CD4-positive, alpha-beta T cell (primary cell): ENCODE data around the gene OASL. TPM values are rescaled to one million over a fixed set of nuclear protein-coding genes. Genes with fewer than 3 reads are reported as not detected.

Source experiments
- ATAC-seq: fragments of 200-7000 bp; cut with Tn5 transposase; one replicate; pipeline ENCODE4 v1.10.0; 2022; ENCODE audit warnings: mild to moderate bottlenecking; ENCODE audit not compliant: poor library complexity
- CTCF ChIA-PET: fragments of 350-600 bp; sonication (Branson Sonifier 250); formaldehyde crosslinking; loops from one replicate; lab custom pipeline; 2021; ENCODE audit warnings: antibody characterized with exemption, inconsistent platforms; lab: Charles Lee
- POLR2A ChIA-PET: fragments of 350-600 bp; sonication (Branson Sonifier 250); formaldehyde crosslinking; loops from one replicate; lab custom pipeline; 2021; ENCODE audit warnings: antibody characterized with exemption, inconsistent platforms; lab: Charles Lee
- DNase-seq, 14 experiments: peaks; one replicate each; pipeline ENCODE4 v3.0.0-alpha.2; 2013 to 2020; ENCODE audit warnings: mixed read lengths in 2 of 14
- H3K27ac ChIP-seq, 2 donors: one replicate each; pipeline versions ENCODE4 v1.5.1 to v1.7.0; 2013; ENCODE audit warnings: low read length in 2 of 2, low read depth in 1 of 2, mild to moderate bottlenecking in 1 of 2
- H3K27me3 ChIP-seq, 2 experiments: 1 replicate in 1 of 2; 2 replicates in 1 of 2; pipeline versions ENCODE4 v1.6.1 to v1.7.0; 2013; ENCODE audit warnings: low read length in 2 of 2, control low read depth in 1 of 2, mild to moderate bottlenecking in 1 of 2, moderate library complexity in 1 of 2; ENCODE audit not compliant: insufficient read depth in 2 of 2, control insufficient read depth in 1 of 2
- H3K36me3 ChIP-seq: one replicate; pipeline ENCODE4 v1.6.1; 2013; ENCODE audit warnings: low read length, control low read depth; ENCODE audit not compliant: insufficient read depth
- H3K4me1 ChIP-seq: one replicate; pipeline ENCODE4 v1.6.1; 2013; ENCODE audit warnings: low read length, control low read depth; ENCODE audit not compliant: insufficient read depth
- H3K4me3 ChIP-seq: one replicate; pipeline ENCODE4 v1.5.1; 2013; ENCODE audit warnings: mild to moderate bottlenecking, low read length, moderate library complexity
- H3K9me3 ChIP-seq, 2 experiments: 1 replicate in 1 of 2; 2 replicates in 1 of 2; pipeline versions ENCODE4 v1.6.1 to v1.7.0; 2013; ENCODE audit warnings: low read length in 2 of 2, mild to moderate bottlenecking in 2 of 2, control low read depth in 1 of 2, moderate library complexity in 1 of 2; ENCODE audit not compliant: control insufficient read depth in 1 of 2, insufficient read depth in 1 of 2
- H3K27ac Mint-ChIP-seq: one replicate; pipeline ENCODE4 v1.8.0; 2020; ENCODE audit warnings: mixed read lengths
- H3K27me3 Mint-ChIP-seq: one replicate; pipeline ENCODE4 v1.8.0; 2021; ENCODE audit warnings: mixed read lengths
- H3K36me3 Mint-ChIP-seq: one replicate; pipeline ENCODE4 v1.8.0; 2021; ENCODE audit warnings: low read depth, mixed read lengths
- H3K4me1 Mint-ChIP-seq: one replicate; pipeline ENCODE4 v1.8.0; 2021; ENCODE audit warnings: low read depth, mixed read lengths
- H3K4me3 Mint-ChIP-seq: one replicate; pipeline ENCODE4 v1.8.0; 2020; ENCODE audit warnings: mild to moderate bottlenecking, mixed read lengths
- H3K9me3 Mint-ChIP-seq: one replicate; pipeline ENCODE4 v1.8.0; 2020; ENCODE audit warnings: mixed read lengths
- CTCF ChIP-seq: fragments of 200-600 bp; IDR thresholded peaks from one replicate; pipeline ENCODE4 v1.8.0; 2022; ENCODE audit warnings: antibody characterized with exemption, mild to moderate bottlenecking
- intact Hi-C, 2 experiments: fragments of 100-400 bp; cut with DNase I in 1 of 2; cut with micrococcal nuclease in 1 of 2; formaldehyde crosslinking; loops; one replicate each; pipeline versions ENCODE4 v1.15.1 to v1.9.0; 2023 to 2025; cut with DNase I, micrococcal nuclease
- total RNA-seq, 174 experiments: library from RNA in 2 of 174; stranded (reverse) in 2 of 174; gene quantifications; one replicate each; pipeline ENCODE4 v1.2.3 and lab custom pipeline; 2021 to 2026

The OASL gene
- total RNA-seq, 2 experiments from 2014 or later = 33.0 to 34.7 TPM

GRCh38 chr12:121064116-121064515 lies 25.1 kb upstream of the OASL start:
- Histone ChIP-seq H3K27ac (no peak overlapping the region), H3K4me3 (no peak overlapping the region), H3K36me3 (no peaks in the 10 kb centered on the region), H3K27me3 (no peaks in the 10 kb centered on the region), H3K9me3 (no peaks in the 10 kb centered on the region), H3K4me1 (peaks cover 15% of the 10 kb centered on the region)
- CTCF ChIA-PET = no interaction called here
- H3K9me3 Mint-ChIP-seq = no peaks in the 10 kb centered on the region
- H3K36me3 Mint-ChIP-seq = no peaks in the 10 kb centered on the region
- no peak for TF ChIP-seq CTCF
- intact Hi-C loops = loop anchor here in 1 of 2 experiments (5.0 kb wide), 1 partner anchor 48 kb away; no protein-coding TSS in a partner anchor
- no peaks in the 10 kb centered on the region for H3K27me3 Mint-ChIP-seq
- peaks cover 18% of the 10 kb centered on the region for H3K4me1 Mint-ChIP-seq
- POLR2A ChIA-PET = interaction anchor here (1.5 kb wide), 1 partner anchor 29 kb away, joined by 3 read pairs; no protein-coding TSS in a partner anchor
- no peak overlapping the region for H3K27ac Mint-ChIP-seq
- no peak for DNase-seq
- no peak for ATAC-seq
- H3K4me3 Mint-ChIP-seq = no peak overlapping the region

- ATAC-seq (no peak), DNase-seq (no peak)
- H3K4me1 Mint-ChIP-seq = peaks cover 18% of the 10 kb centered on the region
- intact Hi-C loops = loop anchor here in 1 of 2 experiments (5.0 kb wide), 1 partner anchor 50 kb away; no protein-coding TSS in a partner anchor
- no peak for TF ChIP-seq CTCF
- ChIA-PET CTCF (interaction anchor here (4.0 kb wide), 1 partner anchor 33 kb away, joined by 32 read pairs; no protein-coding TSS in a partner anchor), POLR2A (interaction anchor here (1.1 kb wide), 1 partner anchor 8 kb away, joined by 3 read pairs; no protein-coding TSS in a partner anchor)
- no peaks in the 10 kb centered on the region for H3K9me3 Mint-ChIP-seq
- Histone ChIP-seq H3K27ac (no peak overlapping the region), H3K4me1 (peaks cover 15% of the 10 kb centered on the region), H3K27me3 (no peaks in the 10 kb centered on the region), H3K9me3 (no peaks in the 10 kb centered on the region), H3K4me3 (no peak overlapping the region), H3K36me3 (no peaks in the 10 kb centered on the region)
- no peak overlapping the region for H3K4me3 Mint-ChIP-seq
- no peaks in the 10 kb centered on the region for H3K27me3 Mint-ChIP-seq
- no peak overlapping the region for H3K27ac Mint-ChIP-seq
- no peaks in the 10 kb centered on the region for H3K36me3 Mint-ChIP-seq
These were observed 23.5 kb upstream of the OASL start for GRCh38 chr12:121062391-121063045.

GRCh38 chr12:121061831-121062230 lies 22.8 kb upstream of the OASL start:
- CTCF ChIA-PET = interaction anchor here (2.4 to 4.0 kb wide), 2 partner anchors 28 to 34 kb away, joined by 15 to 32 read pairs; no protein-coding TSS in a partner anchor
- Mint-ChIP-seq H3K4me3 (no peak overlapping the region), H3K27ac (no peak overlapping the region), H3K4me1 (peaks cover 18% of the 10 kb centered on the region), H3K27me3 (no peaks in the 10 kb centered on the region), H3K9me3 (no peaks in the 10 kb centered on the region), H3K36me3 (no peaks in the 10 kb centered on the region)
- intact Hi-C loops = loop anchor here in 1 of 2 experiments (5.0 kb wide), 1 partner anchor 50 kb away; no protein-coding TSS in a partner anchor
- no peaks in the 10 kb centered on the region for H3K27me3 ChIP-seq
- peaks cover 15% of the 10 kb centered on the region for H3K4me1 ChIP-seq
- ATAC-seq (no peak), DNase-seq (no peak)
- H3K36me3 ChIP-seq = no peaks in the 10 kb centered on the region
- TF ChIP-seq CTCF = no peak
- H3K9me3 ChIP-seq = no peaks in the 10 kb centered on the region
- POLR2A ChIA-PET = interaction anchor here (0.6 to 1.1 kb wide), 2 partner anchors 9 to 561 kb away, joined by 3 read pairs; no protein-coding TSS in a partner anchor
- no peak overlapping the region for H3K4me3 ChIP-seq
- no peak overlapping the region for H3K27ac ChIP-seq
